ENCODE measurements around the gene CAMK1D.
"Not testable (repeated sequence)": the region's sequence is repeated elsewhere in the genome, so short reads cannot be mapped to it uniquely, and the experiment has no call there.

CAMK1D gene

DNA sequence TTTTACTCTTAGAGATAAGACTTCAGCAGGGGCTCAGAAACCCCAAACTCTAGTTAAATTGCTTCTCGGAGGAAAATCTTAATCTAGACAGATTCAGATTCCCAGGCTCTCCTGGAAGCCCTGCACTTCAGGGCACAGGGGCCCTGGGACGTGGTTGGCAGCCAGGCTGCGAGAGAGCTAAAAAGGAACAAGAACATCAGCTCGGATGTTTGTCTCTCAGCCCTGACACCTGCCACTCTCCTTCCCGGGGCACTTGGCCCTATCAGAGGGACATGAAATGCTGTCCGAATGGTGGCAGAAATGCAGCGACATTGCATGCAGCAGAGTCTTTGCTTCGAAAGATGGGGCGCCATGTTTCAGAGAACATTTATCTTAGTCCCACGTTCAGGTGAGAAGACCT, 485.4 kb downstream of the CAMK1D start:
- no peak for DNase-seq

DNA sequence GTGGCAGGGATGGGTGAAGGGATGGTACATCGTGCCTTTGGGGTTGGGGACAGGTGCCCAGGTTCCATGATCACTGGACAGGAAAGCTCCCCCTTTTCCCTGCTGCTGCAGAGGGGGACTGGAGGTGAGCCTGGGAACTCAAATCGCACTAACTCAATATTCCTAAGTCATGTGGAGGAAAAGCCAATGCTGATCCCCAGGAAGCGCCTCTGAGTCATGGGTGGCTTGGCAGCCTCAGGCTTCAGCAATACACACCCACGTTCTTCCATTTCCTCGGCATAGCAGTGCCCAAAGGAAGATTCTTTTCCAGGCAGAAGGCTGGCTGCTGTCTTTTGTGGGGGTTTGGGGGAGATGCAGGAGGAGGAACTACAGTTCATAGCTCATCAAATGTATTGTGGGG, 486.4 kb downstream of the CAMK1D start:
- DNase-seq = no peak

- DNase-seq = no peak
Measured at GRCh38 chr10:12838366-12838765, 489.0 kb downstream of the CAMK1D start.

GRCh38 chr10:12838995-12839927, 489.9 kb downstream of the CAMK1D start:
- no peak for DNase-seq

DNA sequence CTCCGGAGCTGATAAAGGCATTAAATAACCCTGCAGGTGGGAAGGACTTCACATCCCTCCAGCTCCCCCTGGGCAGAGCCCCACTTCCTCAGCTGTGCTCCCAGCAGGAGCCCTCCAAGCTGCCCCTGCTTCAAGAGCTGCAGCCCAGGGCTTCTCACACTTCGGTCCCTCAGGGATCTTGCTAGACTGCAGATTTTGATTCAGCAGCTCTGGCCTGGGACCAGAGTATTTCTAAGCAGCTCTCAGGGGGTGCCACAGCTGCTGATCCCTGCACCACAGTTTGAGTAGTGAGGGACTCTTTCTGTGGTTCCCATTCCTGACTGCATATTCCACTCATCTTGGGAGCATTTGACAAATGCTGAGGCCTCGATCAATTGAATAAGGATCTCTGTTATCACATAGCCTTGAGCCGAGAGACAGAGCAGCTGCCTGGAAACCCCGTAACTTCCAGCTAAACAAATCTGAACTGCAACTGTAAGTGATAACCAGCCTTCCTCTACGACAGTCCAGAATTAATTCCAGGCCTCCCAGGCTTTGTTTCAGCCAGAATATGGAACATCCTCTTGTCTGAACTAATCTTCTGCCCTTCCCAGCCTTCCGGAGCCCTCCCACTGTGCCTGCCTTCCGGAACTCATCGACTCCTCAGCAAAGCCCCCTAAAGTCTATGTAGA, 490.7 kb downstream of the CAMK1D start:
- DNase-seq = no peak

GRCh38 chr10:12841426-12841825, 492.1 kb downstream of the CAMK1D start:
- DNase-seq = no peak

DNA sequence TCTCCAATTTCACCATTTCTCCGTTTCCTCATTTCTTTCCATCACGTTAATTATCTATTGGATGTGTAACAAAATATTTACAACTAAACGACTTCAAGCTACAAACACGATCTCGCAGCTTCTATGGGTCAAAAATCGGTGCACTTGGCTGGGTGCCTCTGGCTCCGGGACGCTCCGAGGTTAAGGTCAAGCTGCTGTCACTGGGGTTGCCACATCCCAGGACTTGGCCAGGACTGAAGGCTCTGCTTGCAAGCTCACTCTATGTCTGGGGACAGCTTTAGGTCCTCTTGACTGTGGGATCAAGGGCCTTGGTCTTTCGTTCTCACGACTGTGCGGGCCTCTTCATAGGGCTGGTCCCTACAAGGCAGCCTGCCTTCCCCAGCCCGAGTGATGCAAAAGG, 492.5 kb downstream of the CAMK1D start:
- DNase-seq = no peak

- no peak for DNase-seq
Measured at GRCh38 chr10:12842310-12842709, 493.0 kb downstream of the CAMK1D start.

DNA sequence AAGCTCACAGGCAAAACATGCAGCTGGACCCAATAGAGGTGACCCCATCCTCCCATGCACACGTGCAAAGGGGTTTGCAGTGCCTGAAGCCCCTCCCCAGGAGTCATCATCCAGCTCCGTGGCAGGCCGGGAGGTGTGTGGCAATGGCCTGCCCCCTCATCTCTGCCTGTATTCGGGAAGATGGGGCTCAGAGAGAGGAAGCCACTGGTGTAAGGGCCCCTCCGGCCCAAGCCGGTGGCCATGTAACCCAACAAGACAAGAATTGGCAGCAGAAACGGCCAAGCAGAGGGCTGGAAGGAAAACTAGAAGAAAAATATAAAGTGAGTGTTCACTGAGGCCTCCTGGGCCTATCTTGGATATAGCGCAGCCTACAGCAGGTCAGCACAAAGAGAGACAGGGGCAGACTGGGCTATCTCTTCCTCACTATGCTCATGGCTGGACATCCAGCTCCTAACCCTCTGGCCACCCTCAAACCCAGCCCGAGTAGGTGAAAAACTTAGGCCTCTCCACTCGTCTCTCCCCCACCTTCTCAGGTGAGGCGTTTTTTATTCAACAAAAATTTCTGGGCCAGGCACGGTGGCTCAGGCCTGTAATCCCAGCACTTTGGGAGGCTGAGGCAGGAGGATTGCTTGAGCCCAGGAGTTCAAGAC, 494.1 kb downstream of the CAMK1D start:
- DNase-seq = no peak

DNA sequence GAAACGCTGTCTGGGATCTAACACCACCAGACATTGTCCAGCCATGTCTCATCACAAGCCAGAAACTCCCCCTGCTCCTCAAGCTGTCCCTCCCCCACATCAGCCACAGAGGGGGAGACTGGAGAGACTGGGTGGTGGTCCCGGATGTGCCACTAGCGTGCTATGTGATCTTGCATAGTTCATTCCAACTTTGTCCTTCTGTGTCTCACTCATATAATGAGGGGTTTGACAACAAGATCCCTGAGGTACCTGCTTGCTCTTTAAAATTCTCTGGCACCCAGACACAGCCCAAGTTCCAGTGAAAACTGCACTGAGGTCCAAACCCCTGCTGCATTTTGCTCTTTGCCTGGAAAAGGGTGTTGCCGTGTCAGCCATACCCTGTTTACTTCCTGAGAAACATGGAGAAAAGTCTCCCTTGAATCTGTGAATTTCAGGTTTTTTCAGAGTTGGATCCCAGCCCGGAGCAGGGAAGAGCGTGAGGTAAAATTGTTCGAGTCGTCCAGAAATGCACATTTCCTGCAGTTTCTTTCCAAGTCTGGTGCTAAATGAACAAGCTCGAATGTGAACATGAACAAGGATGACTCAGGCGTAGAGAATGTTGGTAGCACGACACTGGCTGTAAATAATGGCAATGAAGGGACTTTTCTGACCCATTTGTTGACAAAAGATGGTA, 495.6 kb downstream of the CAMK1D start:
- DNase-seq = no peak

- no peak for DNase-seq
Measured at GRCh38 chr10:12846718-12847117, 497.4 kb downstream of the CAMK1D start.

DNA sequence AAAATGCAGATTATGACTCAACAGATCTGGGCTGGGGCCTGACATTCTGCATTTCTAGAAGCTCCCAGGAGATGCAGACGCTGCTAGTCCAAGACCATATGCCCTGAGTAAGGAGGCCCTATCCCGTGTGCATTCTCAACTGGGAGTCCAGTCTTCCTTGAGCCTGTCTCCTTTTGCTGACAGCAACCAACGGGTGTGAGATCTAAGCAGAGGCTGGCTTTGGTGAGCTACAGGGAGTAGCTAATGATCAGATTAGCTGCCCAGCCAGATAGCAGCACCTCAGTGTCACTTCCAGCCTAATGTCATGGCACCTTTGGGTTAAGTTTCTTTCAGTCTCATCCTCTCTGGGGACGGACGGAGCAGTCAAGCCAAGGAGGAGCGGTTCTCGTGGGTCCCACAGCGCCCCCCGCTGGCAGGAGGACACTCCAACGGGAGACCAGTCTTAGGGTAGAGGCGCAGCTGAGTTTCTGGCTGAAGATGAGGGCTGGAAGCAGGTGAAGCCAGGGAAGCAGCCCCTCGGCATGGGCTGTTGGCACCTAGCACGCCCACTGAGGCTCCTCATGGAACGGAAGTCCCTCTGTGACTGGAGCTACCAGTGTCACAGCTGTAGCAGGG, 498.1 kb downstream of the CAMK1D start:
- DNase-seq = peak in 1 of 5 experiments; percentile 42

- no peak for DNase-seq
Measured at GRCh38 chr10:12848439-12849173, 499.3 kb downstream of the CAMK1D start.

GRCh38 chr10:12849319-12850181, 500.2 kb downstream of the CAMK1D start:
- no peak for DNase-seq

- DNase-seq = no peak
Measured at GRCh38 chr10:12852687-12853086, 503.3 kb downstream of the CAMK1D start.

DNA sequence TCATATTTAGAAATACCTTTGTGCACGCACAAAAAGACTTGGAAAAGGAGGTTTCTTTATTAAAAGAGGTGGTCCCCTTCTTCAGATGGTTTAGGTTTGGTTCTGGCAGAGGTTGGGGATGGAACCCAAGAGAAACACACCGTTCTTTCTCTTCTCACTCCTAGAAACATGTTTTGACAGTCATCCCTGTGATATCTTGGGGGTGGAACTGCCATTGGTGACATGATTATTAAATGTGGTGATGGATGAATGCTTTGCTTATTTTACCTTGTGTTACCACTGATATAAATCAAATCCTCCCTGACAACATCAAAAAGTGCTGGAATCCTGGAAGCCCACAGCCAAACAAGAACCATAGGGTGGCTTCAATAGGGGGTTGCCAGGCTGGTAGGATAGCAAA, 505.6 kb downstream of the CAMK1D start:
- no peak for DNase-seq

DNA sequence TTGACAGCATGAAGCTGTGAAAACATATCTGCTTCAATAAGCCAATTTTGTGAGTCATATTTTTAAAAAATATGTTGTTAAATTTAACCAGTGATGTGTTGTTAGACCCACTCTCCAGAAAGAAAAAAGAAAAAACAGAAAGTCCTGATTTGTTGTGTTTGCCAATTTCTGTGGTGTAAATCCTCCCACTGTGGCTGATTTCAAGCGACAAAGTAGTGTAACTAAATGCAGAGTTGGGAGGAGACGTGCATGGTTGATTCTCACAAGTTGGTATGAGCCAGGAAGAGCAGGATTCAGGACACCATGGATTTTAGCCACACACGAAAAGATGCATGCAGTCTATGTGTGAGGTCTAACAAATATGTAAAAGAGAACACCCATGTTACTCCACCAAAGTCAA, 513.1 kb downstream of the CAMK1D start:
- no peak for DNase-seq

DNA sequence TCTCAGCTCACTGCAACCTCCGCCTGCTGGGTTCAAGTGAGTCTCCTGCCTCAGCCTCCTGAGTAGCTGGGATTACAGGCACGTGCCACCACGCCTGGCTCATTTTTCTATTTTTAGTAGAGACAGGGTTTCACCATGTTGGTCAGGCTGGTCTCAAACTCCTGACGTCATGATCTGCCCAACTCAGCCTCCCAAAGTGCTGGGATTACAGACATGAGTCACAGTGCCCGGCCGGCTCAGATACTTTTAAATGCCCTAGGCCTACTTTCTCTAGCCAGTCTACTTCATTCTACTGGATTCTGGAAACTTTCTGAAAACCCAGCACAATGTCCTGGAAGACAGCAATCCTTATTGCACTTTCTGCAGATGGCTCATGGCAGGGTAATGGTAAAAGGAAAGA, 516.2 kb downstream of the CAMK1D start:
- DNase-seq = not testable (repeated sequence)

- no peak for DNase-seq
Measured at GRCh38 chr10:12868229-12868628, 518.9 kb downstream of the CAMK1D start.

GRCh38 chr10:12869427-12869826, 520.1 kb downstream of the CAMK1D start:
- no peak for DNase-seq

GRCh38 chr10:12872577-12872976, 523.2 kb downstream of the CAMK1D start:
- DNase-seq = no peak

Data from T-helper 2 cell (primary cell).